NB4 (cell line): ENCODE measurements around the gene DENND11.

ENCODE experiments used
- MYC ChIP-seq: IDR thresholded peaks from 2 replicates; pipeline ENCODE4 v1.6.1; 2011; ENCODE audit warnings: low read depth, low read length
- POLR2A ChIP-seq: IDR thresholded peaks from 2 replicates; pipeline ENCODE4 v1.6.1; 2011; ENCODE audit warnings: mild to moderate bottlenecking; ENCODE audit not compliant: insufficient read length; ENCODE audit errors: extremely low read depth
- TF ChIP-seq, protein P1 (sequence below): IDR thresholded peaks from one replicate; pipeline ENCODE4 v1.5.1; 2012; ENCODE audit warnings: low read depth, low read length
- TF ChIP-seq, protein P2 (sequence below): IDR thresholded peaks from 2 replicates; pipeline ENCODE4 v1.6.1; 2011; ENCODE audit warnings: low read depth, low read length

GRCh38 chr7:141715794-141716689, 14.1 kb upstream of the DENND11 start:
- TF ChIP-seq, protein P1, sequence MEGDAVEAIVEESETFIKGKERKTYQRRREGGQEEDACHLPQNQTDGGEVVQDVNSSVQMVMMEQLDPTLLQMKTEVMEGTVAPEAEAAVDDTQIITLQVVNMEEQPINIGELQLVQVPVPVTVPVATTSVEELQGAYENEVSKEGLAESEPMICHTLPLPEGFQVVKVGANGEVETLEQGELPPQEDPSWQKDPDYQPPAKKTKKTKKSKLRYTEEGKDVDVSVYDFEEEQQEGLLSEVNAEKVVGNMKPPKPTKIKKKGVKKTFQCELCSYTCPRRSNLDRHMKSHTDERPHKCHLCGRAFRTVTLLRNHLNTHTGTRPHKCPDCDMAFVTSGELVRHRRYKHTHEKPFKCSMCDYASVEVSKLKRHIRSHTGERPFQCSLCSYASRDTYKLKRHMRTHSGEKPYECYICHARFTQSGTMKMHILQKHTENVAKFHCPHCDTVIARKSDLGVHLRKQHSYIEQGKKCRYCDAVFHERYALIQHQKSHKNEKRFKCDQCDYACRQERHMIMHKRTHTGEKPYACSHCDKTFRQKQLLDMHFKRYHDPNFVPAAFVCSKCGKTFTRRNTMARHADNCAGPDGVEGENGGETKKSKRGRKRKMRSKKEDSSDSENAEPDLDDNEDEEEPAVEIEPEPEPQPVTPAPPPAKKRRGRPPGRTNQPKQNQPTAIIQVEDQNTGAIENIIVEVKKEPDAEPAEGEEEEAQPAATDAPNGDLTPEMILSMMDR, result no peak
- TF ChIP-seq POLR2A (no peak), MYC (no peak)
- TF ChIP-seq, protein P2, sequence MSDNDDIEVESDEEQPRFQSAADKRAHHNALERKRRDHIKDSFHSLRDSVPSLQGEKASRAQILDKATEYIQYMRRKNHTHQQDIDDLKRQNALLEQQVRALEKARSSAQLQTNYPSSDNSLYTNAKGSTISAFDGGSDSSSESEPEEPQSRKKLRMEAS, result no peak
